ENCODE measurements around the gene DACT1. TPM values are rescaled to one million over a fixed set of nuclear protein-coding genes. Genes with fewer than 3 reads are reported as not detected.

Gene DACT1
- total and polyA plus RNA-seq, 10 of the 15 experiments (the other 5 are each of a cell fraction or from before 2014, with no cell fraction given) = 0.13 to 2.9 (median 0.91) TPM

GRCh38 chr14:58662018-58662417 is 24.3 kb downstream of the DACT1 start (continued):
- TF ChIP-seq NR2C1 (IDR thresholded peaks at IDR 0.05) = no peak
- TF ChIP-seq BCL11A (IDR thresholded peaks at IDR 0.05; ENCODE audit: low read depth, low read length) = no peak

- in situ Hi-C loops (cut with MboI) (no loop called here), intact Hi-C loops (cut with micrococcal nuclease; ENCODE audit: unreplicated experiment) (no loop called here)
- Histone ChIP-seq H3K4me1 (ENCODE audit: control insufficient read depth, insufficient read depth, low read length) (no peaks in the 10 kb centered on the region), H3K4me3 (no peak overlapping the region), H3K79me2 (ENCODE audit: control insufficient read depth, insufficient read depth, low read length) (no peaks in the 10 kb centered on the region), H3K27ac (ENCODE audit: control insufficient read depth, insufficient read depth) (no peak overlapping the region), H4K20me1 (ENCODE audit: control insufficient read depth, insufficient read depth) (no peaks in the 10 kb centered on the region), H2AFZ (ENCODE audit: control insufficient read depth, low read depth, low read length) (no peak overlapping the region), H3K9me3 (replicated peaks; ENCODE audit: control insufficient read depth, insufficient read depth, low read length) (no peaks in the 10 kb centered on the region), H3K27me3 (replicated peaks in 1 of 2; ENCODE audit: control insufficient read depth in 2 of 2, insufficient read depth in 2 of 2, low read length in 1 of 2) (no peaks in the 10 kb centered on the region), H3K4me2 (ENCODE audit: control insufficient read depth, insufficient read depth) (no peak overlapping the region), H3K36me3 (ENCODE audit: control insufficient read depth in 2 of 2, insufficient read depth in 2 of 2, low read length in 1 of 2) (no peaks in the 10 kb centered on the region), H3K9ac (ENCODE audit: control insufficient read depth, insufficient read depth, low read length) (no peak overlapping the region)
- peak; percentile 60 for ATAC-seq
- WGBS (ENCODE audit: insufficient coverage, insufficient replicate concordance, low lambda C conversion rate, missing lambda C conversion rate) = 0% methylated on average over 2 of the region's 2 CpGs
- ChIA-PET POLR2A (no interaction called here), SMC1A (ENCODE audit: uncharacterized antibody, unreplicated experiment) (interaction anchor here (0.6 to 2.4 kb wide), 7 partner anchors 22 to 90 kb away, joined by 3 to 9 read pairs (median 3); no protein-coding TSS in a partner anchor), CTCF (interaction anchor here (1.3 kb wide), 1 partner anchor 22 kb away, joined by 3 read pairs; no protein-coding TSS in a partner anchor), RAD21 (ENCODE audit: unreplicated experiment) (no interaction called here)
- DNase-seq (ENCODE audit: low read depth, low spot score) = no peak
- BruUV-seq (replicated peaks) = no TSS peak
- no peak for FAIRE-seq
- TF ChIP-seq MAX (IDR thresholded peaks at IDR 0.05; ENCODE audit: low read depth, low read length) (no peak), PKNOX1 (IDR thresholded peaks at IDR 0.05) (no peak), ASH2L (IDR thresholded peaks at IDR 0.05; ENCODE audit: borderline replicate concordance, low read depth) (no peak), IKZF2 (IDR thresholded peaks at IDR 0.05) (no peak), ZNF384 (IDR thresholded peaks at IDR 0.05; ENCODE audit: borderline replicate concordance, low read depth, low read length) (no peak), SMC3 (IDR thresholded peaks at IDR 0.05; ENCODE audit: borderline replicate concordance, low read length) (no peak), MYC (IDR thresholded peaks at IDR 0.05; ENCODE audit: insufficient read depth, insufficient read length, insufficient replicate concordance, low read length, severe bottlenecking) (no peak), MTA3 (IDR thresholded peaks at IDR 0.05; ENCODE audit: borderline replicate concordance, low read length) (no peak), PBX3 (IDR thresholded peaks at IDR 0.05; ENCODE audit: insufficient replicate concordance, low read depth, low read length) (no peak), ZBTB33 (IDR thresholded peaks at IDR 0.05) (no peak), NFIC (IDR thresholded peaks at IDR 0.05; ENCODE audit: low read depth, low read length) (no peak), IRF4 (IDR thresholded peaks at IDR 0.05; ENCODE audit: low read depth, low read length) (no peak), KAT2A (conservative IDR thresholded peaks at IDR 0.05; ENCODE audit: control insufficient read depth, low read depth, low read length) (no peak), GATAD2B (conservative IDR thresholded peaks at IDR 0.05; ENCODE audit: low read depth) (no peak), NR2C1 (IDR thresholded peaks at IDR 0.05) (no peak), SIX5 (IDR thresholded peaks at IDR 0.05; ENCODE audit: low read depth, low read length, severe bottlenecking) (no peak), RB1 (IDR thresholded peaks at IDR 0.05; ENCODE audit: borderline replicate concordance) (no peak)
Measured at GRCh38 chr14:58662759-58663158, 25.0 kb downstream of the DACT1 start.
